HEK293 (cell line): ENCODE results near the gene MAGI2.

ENCODE experiments used
- CTCF ChIA-PET: fragments of 350-600 bp; formaldehyde crosslinking; extraction: SDS; loops from one replicate; lab custom pipeline; 2021; ENCODE audit warnings: antibody characterized with exemption; lab: Yijun Ruan, JAX
- POLR2A ChIA-PET: fragments of 300-600 bp; formaldehyde crosslinking; extraction: SDS; loops from one replicate; lab custom pipeline; 2020; ENCODE audit warnings: antibody characterized with exemption, inconsistent platforms; lab: Yijun Ruan, JAX
- H3K27ac ChIP-seq: fragments of 200-500 bp; sonication (Bioruptor generic); 2 replicates; pipeline ENCODE4 v1.5.1; 2014; ENCODE audit warnings: low read depth, low read length, control low read depth, inconsistent platforms; ENCODE audit errors: extremely low read depth
- H3K36me3 ChIP-seq, 2 experiments: fragments of 200-500 bp in 1 of 2; sonication (Bioruptor generic) in 1 of 2; 1 replicate in 1 of 2; 2 replicates in 1 of 2; pipeline ENCODE4 v1.5.1; 2014 to 2017; ENCODE audit warnings: inconsistent platforms in 2 of 2, low read length in 2 of 2; ENCODE audit not compliant: control insufficient read depth in 2 of 2, insufficient read depth in 1 of 2
- H3K4me1 ChIP-seq: fragments of 200-500 bp; sonication (Bioruptor generic); 2 replicates; pipeline ENCODE4 v1.5.1; 2014; ENCODE audit warnings: mild to moderate bottlenecking, low read length, inconsistent platforms; ENCODE audit not compliant: control insufficient read depth, insufficient read depth
- H3K4me3 ChIP-seq: 2 replicates; pipeline ENCODE4 v1.5.1; 2011; ENCODE audit warnings: low read depth, mild to moderate bottlenecking, control low read depth, low read length, moderate library complexity
- H3K9me3 ChIP-seq: fragments of 200-500 bp; sonication (Bioruptor generic); 2 replicates; pipeline ENCODE4 v1.5.1; 2014; ENCODE audit warnings: low read depth, low read length, inconsistent platforms; ENCODE audit not compliant: control insufficient read depth, insufficient read depth
- HOXC10 ChIP-seq: sonication (generic); formaldehyde crosslinking; IDR thresholded peaks from 2 replicates; pipeline ENCODE4 v1.8.1; 2023; ENCODE audit warnings: mild to moderate bottlenecking, missing genetic modification reagents
- KLF8 ChIP-seq: fragments of 450-650 bp; formaldehyde crosslinking; IDR thresholded peaks from 2 replicates; pipeline ENCODE4 v1.5.1; 2016; ENCODE audit warnings: missing biosample characterization, missing genetic modification characterization
- OSR2 ChIP-seq: fragments of 450-650 bp; formaldehyde crosslinking; IDR thresholded peaks from 2 replicates; pipeline ENCODE4 v1.5.1; 2016; ENCODE audit warnings: missing biosample characterization, missing genetic modification characterization
- YY1 ChIP-seq: fragments of 450-650 bp; formaldehyde crosslinking; IDR thresholded peaks from 2 replicates; pipeline ENCODE4 v1.5.1; 2018; ENCODE audit warnings: missing biosample characterization, missing genetic modification characterization
- ZBTB8A ChIP-seq: fragments of 450-650 bp; formaldehyde crosslinking; IDR thresholded peaks from 2 replicates; pipeline ENCODE4 v1.5.1; 2016; ENCODE audit warnings: missing biosample characterization, missing genetic modification characterization
- ZFHX2 ChIP-seq: fragments of 450-650 bp; formaldehyde crosslinking; conservative IDR thresholded peaks from 2 replicates; pipeline ENCODE4 v1.5.1; 2016; ENCODE audit warnings: missing biosample characterization, missing genetic modification characterization
- ZFP3 ChIP-seq: fragments of 450-650 bp; formaldehyde crosslinking; IDR thresholded peaks from 2 replicates; pipeline ENCODE4 v1.5.1; 2016; ENCODE audit warnings: low read depth, missing biosample characterization, missing genetic modification characterization
- ZNF146 ChIP-seq: fragments of 450-650 bp; formaldehyde crosslinking; IDR thresholded peaks from 2 replicates; pipeline ENCODE4 v1.5.1; 2016; ENCODE audit warnings: missing biosample characterization, missing genetic modification characterization
- ZNF169 ChIP-seq: fragments of 450-650 bp; formaldehyde crosslinking; IDR thresholded peaks from 2 replicates; pipeline ENCODE4 v1.5.1; 2016; ENCODE audit warnings: missing biosample characterization, missing genetic modification characterization
- ZNF19 ChIP-seq: fragments of 450-650 bp; formaldehyde crosslinking; IDR thresholded peaks from 2 replicates; pipeline ENCODE4; 2016; ENCODE audit warnings: missing biosample characterization, missing genetic modification characterization, low read depth
- ZNF202 ChIP-seq: fragments of 450-650 bp; formaldehyde crosslinking; IDR thresholded peaks from 2 replicates; pipeline ENCODE4 v1.5.1; 2016; ENCODE audit warnings: missing biosample characterization, missing genetic modification characterization, borderline replicate concordance
- ZNF292 ChIP-seq: fragments of 450-650 bp; formaldehyde crosslinking; IDR thresholded peaks from 2 replicates; pipeline ENCODE4 v1.5.1; 2016; ENCODE audit warnings: low read depth, missing biosample characterization, missing genetic modification characterization, borderline replicate concordance
- ZNF302 ChIP-seq: fragments of 450-650 bp; formaldehyde crosslinking; IDR thresholded peaks from 2 replicates; pipeline ENCODE4 v1.5.1; 2016; ENCODE audit warnings: missing biosample characterization, missing genetic modification characterization, low read depth
- ZNF311 ChIP-seq: fragments of 450-650 bp; formaldehyde crosslinking; IDR thresholded peaks from 2 replicates; pipeline ENCODE4 v1.5.1; 2017; ENCODE audit warnings: missing biosample characterization, missing genetic modification characterization, borderline replicate concordance
- ZNF521 ChIP-seq: fragments of 450-650 bp; formaldehyde crosslinking; IDR thresholded peaks from 2 replicates; pipeline ENCODE4 v1.5.1; 2017; ENCODE audit warnings: missing biosample characterization, mild to moderate bottlenecking, missing genetic modification characterization
- ZNF548 ChIP-seq: fragments of 450-650 bp; formaldehyde crosslinking; IDR thresholded peaks from 2 replicates; pipeline ENCODE4 v1.5.1; 2016; ENCODE audit warnings: missing biosample characterization, missing genetic modification characterization
- TF ChIP-seq, protein P1 (sequence below): fragments of 450-650 bp; formaldehyde crosslinking; IDR thresholded peaks from 2 replicates; pipeline ENCODE4 v1.5.1; 2016; ENCODE audit warnings: missing biosample characterization, missing genetic modification characterization
- TF ChIP-seq, protein P2 (sequence below): fragments of 450-650 bp; formaldehyde crosslinking; IDR thresholded peaks from 2 replicates; pipeline ENCODE4 v1.5.1; 2016; ENCODE audit warnings: missing biosample characterization, missing genetic modification characterization
- TF ChIP-seq, protein P3 (sequence below): fragments of 450-650 bp; formaldehyde crosslinking; IDR thresholded peaks from 2 replicates; pipeline ENCODE4 v1.5.1; 2016; ENCODE audit warnings: missing biosample characterization, missing genetic modification characterization

The MAGI2 gene

DNA sequence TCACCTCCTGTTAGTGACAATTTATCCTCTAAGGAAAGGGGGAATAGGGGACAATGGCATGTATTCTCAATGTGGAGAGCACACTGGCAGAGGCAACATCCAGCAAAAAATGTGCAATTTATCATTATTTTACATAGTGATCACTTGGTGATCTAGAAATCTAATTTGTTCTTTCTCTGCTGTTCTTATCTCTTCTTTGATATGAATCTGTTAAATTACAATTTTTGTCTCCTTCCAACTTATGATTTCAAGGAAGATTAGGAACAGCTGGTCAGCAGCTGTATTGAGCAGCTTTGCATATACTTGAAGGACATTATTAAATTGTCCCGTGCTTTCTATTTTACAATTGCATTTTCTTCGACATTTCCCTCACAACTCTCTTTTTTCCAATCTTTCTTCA, 213.1 kb downstream of the MAGI2 start:
- Histone ChIP-seq H3K4me1 (no peaks in the 10 kb centered on the region), H3K27ac (no peak overlapping the region), H3K9me3 (no peaks in the 10 kb centered on the region; the same call in 1 of the 2 replicates), H3K4me3 (no peak overlapping the region)
- CTCF ChIA-PET = no interaction called here
- TF ChIP-seq, protein P1, sequence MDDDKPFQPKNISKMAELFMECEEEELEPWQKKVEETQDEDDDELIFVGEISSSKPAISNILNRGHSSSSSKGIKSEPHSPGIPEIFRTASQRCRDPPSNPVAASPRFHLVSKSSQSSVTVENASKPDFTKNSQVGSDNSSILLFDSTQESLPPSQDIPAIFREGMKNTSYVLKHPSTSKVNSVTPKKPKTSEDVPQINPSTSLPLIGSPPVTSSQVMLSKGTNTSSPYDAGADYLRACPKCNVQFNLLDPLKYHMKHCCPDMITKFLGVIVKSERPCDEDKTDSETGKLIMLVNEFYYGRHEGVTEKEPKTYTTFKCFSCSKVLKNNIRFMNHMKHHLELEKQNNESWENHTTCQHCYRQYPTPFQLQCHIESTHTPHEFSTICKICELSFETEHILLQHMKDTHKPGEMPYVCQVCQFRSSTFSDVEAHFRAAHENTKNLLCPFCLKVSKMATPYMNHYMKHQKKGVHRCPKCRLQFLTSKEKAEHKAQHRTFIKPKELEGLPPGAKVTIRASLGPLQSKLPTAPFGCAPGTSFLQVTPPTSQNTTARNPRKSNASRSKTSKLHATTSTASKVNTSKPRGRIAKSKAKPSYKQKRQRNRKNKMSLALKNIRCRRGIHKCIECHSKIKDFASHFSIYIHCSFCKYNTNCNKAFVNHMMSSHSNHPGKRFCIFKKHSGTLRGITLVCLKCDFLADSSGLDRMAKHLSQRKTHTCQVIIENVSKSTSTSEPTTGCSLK (tag by site-specific recombination) = no peak
- no peak for TF ChIP-seq ZNF169 (tag by site-specific recombination)
- TF ChIP-seq ZNF548 (tag by site-specific recombination) = no peak
- TF ChIP-seq, protein P2, sequence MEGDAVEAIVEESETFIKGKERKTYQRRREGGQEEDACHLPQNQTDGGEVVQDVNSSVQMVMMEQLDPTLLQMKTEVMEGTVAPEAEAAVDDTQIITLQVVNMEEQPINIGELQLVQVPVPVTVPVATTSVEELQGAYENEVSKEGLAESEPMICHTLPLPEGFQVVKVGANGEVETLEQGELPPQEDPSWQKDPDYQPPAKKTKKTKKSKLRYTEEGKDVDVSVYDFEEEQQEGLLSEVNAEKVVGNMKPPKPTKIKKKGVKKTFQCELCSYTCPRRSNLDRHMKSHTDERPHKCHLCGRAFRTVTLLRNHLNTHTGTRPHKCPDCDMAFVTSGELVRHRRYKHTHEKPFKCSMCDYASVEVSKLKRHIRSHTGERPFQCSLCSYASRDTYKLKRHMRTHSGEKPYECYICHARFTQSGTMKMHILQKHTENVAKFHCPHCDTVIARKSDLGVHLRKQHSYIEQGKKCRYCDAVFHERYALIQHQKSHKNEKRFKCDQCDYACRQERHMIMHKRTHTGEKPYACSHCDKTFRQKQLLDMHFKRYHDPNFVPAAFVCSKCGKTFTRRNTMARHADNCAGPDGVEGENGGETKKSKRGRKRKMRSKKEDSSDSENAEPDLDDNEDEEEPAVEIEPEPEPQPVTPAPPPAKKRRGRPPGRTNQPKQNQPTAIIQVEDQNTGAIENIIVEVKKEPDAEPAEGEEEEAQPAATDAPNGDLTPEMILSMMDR (tag by site-specific recombination) = no peak
- TF ChIP-seq, protein P3, sequence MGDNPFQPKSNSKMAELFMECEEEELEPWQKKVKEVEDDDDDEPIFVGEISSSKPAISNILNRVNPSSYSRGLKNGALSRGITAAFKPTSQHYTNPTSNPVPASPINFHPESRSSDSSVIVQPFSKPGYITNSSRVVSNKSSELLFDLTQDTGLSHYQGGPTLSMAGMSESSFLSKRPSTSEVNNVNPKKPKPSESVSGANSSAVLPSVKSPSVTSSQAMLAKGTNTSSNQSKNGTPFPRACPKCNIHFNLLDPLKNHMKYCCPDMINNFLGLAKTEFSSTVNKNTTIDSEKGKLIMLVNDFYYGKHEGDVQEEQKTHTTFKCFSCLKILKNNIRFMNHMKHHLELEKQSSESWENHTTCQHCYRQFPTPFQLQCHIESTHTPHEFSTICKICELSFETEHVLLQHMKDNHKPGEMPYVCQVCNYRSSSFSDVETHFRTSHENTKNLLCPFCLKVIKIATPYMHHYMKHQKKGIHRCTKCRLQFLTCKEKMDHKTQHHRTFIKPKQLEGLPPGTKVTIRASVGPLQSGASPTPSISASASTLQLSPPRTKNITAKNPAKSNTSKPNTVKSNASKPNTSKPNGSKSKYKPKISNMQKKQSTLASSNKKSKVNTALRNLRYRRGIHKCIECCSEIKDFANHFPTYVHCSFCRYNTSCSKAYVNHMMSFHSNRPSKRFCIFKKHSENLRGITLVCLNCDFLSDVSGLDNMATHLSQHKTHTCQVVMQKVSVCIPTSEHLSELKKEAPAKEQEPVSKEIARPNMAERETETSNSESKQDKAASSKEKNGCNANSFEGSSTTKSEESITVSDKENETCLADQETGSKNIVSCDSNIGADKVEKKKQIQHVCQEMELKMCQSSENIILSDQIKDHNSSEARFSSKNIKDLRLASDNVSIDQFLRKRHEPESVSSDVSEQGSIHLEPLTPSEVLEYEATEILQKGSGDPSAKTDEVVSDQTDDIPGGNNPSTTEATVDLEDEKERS (tag by site-specific recombination) = no peak
- no peak for TF ChIP-seq ZFHX2 (tag by site-specific recombination)
- TF ChIP-seq OSR2 (tag by site-specific recombination) = no peak
- no peak for TF ChIP-seq HOXC10 (CRISPR knock-in tag)
- no peak for TF ChIP-seq ZNF19 (tag by site-specific recombination)
- TF ChIP-seq ZBTB8A = no peak
- TF ChIP-seq, all 188 proteins: peak for 0
- H3K36me3 ChIP-seq = no peaks in the 10 kb centered on the region
- POLR2A ChIA-PET = no interaction called here

DNA sequence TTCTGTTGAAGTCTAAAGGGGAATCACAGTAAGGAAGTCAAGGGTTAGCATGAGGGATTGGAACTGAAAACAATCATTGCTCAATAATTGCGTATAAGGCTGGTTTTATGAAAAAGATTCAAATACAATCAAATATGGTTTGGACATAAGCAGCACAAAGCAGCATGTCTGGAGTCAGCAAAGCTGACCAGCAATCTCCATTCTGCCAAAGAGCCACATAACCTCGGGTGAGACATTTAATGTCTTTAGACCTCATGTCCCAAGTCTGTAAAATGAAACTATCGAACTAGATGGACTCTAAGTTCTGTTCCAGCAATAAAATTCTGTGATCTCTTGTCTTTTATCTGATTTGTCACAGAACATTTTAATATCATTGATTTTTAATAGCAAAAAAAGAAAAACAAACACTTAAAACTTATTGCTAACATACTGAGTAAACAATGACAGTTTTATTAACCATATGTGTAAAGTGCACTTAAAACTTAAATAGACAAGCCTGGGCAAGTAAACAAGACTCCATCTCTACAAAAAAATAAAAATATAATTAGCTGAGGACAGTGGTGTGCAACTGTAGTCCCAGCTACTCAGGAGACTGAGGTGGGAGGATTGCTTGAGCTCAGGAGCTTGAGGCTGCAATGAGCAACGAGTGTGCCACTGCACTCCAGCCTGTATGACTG, 217.0 kb downstream of the MAGI2 start:
- CTCF ChIA-PET = no interaction called here
- Histone ChIP-seq H3K9me3 (no peaks in the 10 kb centered on the region), H3K27ac (no peak overlapping the region), H3K4me1 (no peaks in the 10 kb centered on the region), H3K4me3 (no peak overlapping the region), H3K36me3 (no peaks in the 10 kb centered on the region)
- POLR2A ChIA-PET = no interaction called here
- TF ChIP-seq, protein P2 (tag by site-specific recombination) = no peak
- TF ChIP-seq ZNF292 (tag by site-specific recombination) = no peak
- TF ChIP-seq YY1 (tag by site-specific recombination) = no peak
- no peak for TF ChIP-seq ZNF202 (tag by site-specific recombination)
- no peak for TF ChIP-seq KLF8 (tag by site-specific recombination)
- no peak for TF ChIP-seq ZNF521
- no peak for TF ChIP-seq ZNF311 (tag by site-specific recombination)
- TF ChIP-seq ZNF302 (tag by site-specific recombination) = no peak
- TF ChIP-seq ZNF146 (tag by site-specific recombination) = no peak
- TF ChIP-seq ZFP3 (tag by site-specific recombination) = no peak
